Mesothelial cell of epicardium (in vitro differentiated cells): ENCODE results near the gene FAM240A. TPM values are rescaled to one million over a fixed set of nuclear protein-coding genes. Genes with fewer than 3 reads are reported as not detected.
"Not testable (repeated sequence)": the region's sequence is repeated elsewhere in the genome, so short reads cannot be mapped to it uniquely, and the experiment has no call there.

Experiments
- DNase-seq, 2 experiments: peaks; one replicate each; pipeline ENCODE4 v3.0.0; 2021; ENCODE audit warnings: low spot score in 2 of 2; ENCODE audit not compliant: unreplicated experiment in 2 of 2
- H3K27ac Mint-ChIP-seq: 2 replicates; pipeline ENCODE4 v1.8.0; 2021; ENCODE audit warnings: mixed read lengths
- H3K27me3 Mint-ChIP-seq: 2 replicates; pipeline ENCODE4 v1.8.0; 2021; ENCODE audit warnings: low read depth, mixed read lengths
- H3K36me3 Mint-ChIP-seq: 2 replicates; pipeline ENCODE4 v1.8.0; 2021; ENCODE audit warnings: mixed read lengths
- H3K4me1 Mint-ChIP-seq: 2 replicates; pipeline ENCODE4 v1.8.0; 2021; ENCODE audit warnings: mixed read lengths
- H3K4me3 Mint-ChIP-seq: 2 replicates; pipeline ENCODE4 v1.8.0; 2021; ENCODE audit warnings: mild to moderate bottlenecking, moderate library complexity, mixed read lengths
- H3K9me3 Mint-ChIP-seq: 2 replicates; pipeline ENCODE4 v1.8.0; 2021; ENCODE audit warnings: mixed read lengths
- CTCF ChIP-seq: fragments of 200-600 bp; sonication (generic); IDR thresholded peaks from one replicate; pipeline ENCODE4 v1.5.0; 2021; ENCODE audit warnings: antibody characterized with exemption; ENCODE audit not compliant: unreplicated experiment
- total RNA-seq: library from RNA; stranded (reverse); gene quantifications from 3 replicates; pipeline ENCODE4 v1.2.1, GENCODE V29; 2021

FAM240A gene
- total RNA-seq, 1 donor from 2014 or later, result not detected

- Mint-ChIP-seq H3K27me3 (peaks cover 22% of the 10 kb centered on the region), H3K27ac (no peak overlapping the region), H3K4me1 (peaks cover 4% of the 10 kb centered on the region), H3K36me3 (no peaks in the 10 kb centered on the region), H3K4me3 (no peak overlapping the region), H3K9me3 (peaks cover 9% of the 10 kb centered on the region)
- no peak for DNase-seq
- no peak for TF ChIP-seq CTCF
These were observed 27.5 kb upstream of the FAM240A start for GRCh38 chr3:46584598-46585467.

GRCh38 chr3:46585799-46586693, 26.3 kb upstream of the FAM240A start:
- TF ChIP-seq CTCF, result no peak
- Mint-ChIP-seq H3K27me3 (peaks cover 11% of the 10 kb centered on the region), H3K9me3 (peaks cover 9% of the 10 kb centered on the region), H3K4me1 (no peaks in the 10 kb centered on the region), H3K36me3 (no peaks in the 10 kb centered on the region), H3K27ac (no peak overlapping the region), H3K4me3 (no peak overlapping the region)
- DNase-seq, result no peak

GRCh38 chr3:46586738-46587246, 25.5 kb upstream of the FAM240A start:
- H3K27me3 Mint-ChIP-seq, result peaks cover 12% of the 10 kb centered on the region
- H3K9me3 Mint-ChIP-seq, result peaks cover 13% of the 10 kb centered on the region
- H3K36me3 Mint-ChIP-seq, result no peaks in the 10 kb centered on the region
- H3K4me3 Mint-ChIP-seq, result no peak overlapping the region
- H3K27ac Mint-ChIP-seq, result no peak overlapping the region
- DNase-seq, result no peak
- TF ChIP-seq CTCF, result no peak
- no peaks in the 10 kb centered on the region for H3K4me1 Mint-ChIP-seq

GRCh38 chr3:46587268-46587667, 25.1 kb upstream of the FAM240A start:
- peaks cover 18% of the 10 kb centered on the region for H3K9me3 Mint-ChIP-seq

GRCh38 chr3:46593274-46593862, 19.0 kb upstream of the FAM240A start:
- Mint-ChIP-seq H3K27me3 (peaks cover 4% of the 10 kb centered on the region), H3K4me1 (no peaks in the 10 kb centered on the region), H3K9me3 (peaks cover 13% of the 10 kb centered on the region), H3K36me3 (no peaks in the 10 kb centered on the region), H3K27ac (no peak overlapping the region), H3K4me3 (no peak overlapping the region)
- TF ChIP-seq CTCF, result no peak
- DNase-seq, result no peak

More at GRCh38 chr3:46587268-46587667, 25.1 kb upstream of the FAM240A start:
- H3K4me3 Mint-ChIP-seq, H3K36me3 Mint-ChIP-seq, H3K27ac Mint-ChIP-seq, DNase-seq, H3K4me1 Mint-ChIP-seq: not testable (repeated sequence)
- H3K27me3 Mint-ChIP-seq, result peaks cover 11% of the 10 kb centered on the region
